ENCODE measurements around the gene PLXNB3. TPM values are rescaled to one million over a fixed set of nuclear protein-coding genes. Genes with fewer than 3 reads are reported as not detected.
"Not testable (repeated sequence)": the region's sequence is repeated elsewhere in the genome, so short reads cannot be mapped to it uniquely, and the experiment has no call there.

PLXNB3 gene
- total RNA-seq, 1 experiment from 2014 or later: 0.16 TPM

DNA sequence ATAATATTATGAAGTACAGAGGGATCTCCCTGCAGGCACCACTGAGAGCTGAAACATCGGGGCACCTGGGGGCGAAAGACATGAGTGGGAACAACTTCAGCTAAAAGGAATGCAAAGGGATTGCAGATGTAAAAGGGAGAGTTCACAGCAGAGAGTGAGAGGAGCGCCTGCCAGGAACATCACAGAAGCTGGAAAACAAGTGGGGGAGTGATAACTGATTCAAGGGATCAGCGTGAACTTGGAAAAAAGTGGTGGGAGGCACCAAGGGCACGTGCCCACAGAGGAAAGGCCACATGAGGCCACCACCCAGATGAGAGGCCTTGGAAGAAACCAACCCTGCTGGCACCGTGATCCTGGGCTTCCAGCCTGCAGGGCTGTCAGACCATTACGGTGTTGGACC, 15.0 kb upstream of the PLXNB3 start:
- H3K27me3 Mint-ChIP-seq (ENCODE audit: insufficient read depth, unreplicated experiment); POLR2A ChIA-PET; H3K27me3 ChIP-seq (replicated peaks; ENCODE audit: control insufficient read depth, insufficient read depth, low read length); DNase-seq; H3K9me3 Mint-ChIP-seq (ENCODE audit: unreplicated experiment); H3K4me1 ChIP-seq; CTCF ChIA-PET; intact Hi-C loops (cut with micrococcal nuclease; ENCODE audit: unreplicated experiment); H3K4me3 Mint-ChIP-seq (ENCODE audit: unreplicated experiment); H3K27ac Mint-ChIP-seq (ENCODE audit: unreplicated experiment); H3K4me1 Mint-ChIP-seq (ENCODE audit: low read depth, unreplicated experiment); H3K36me3 ChIP-seq (ENCODE audit: control insufficient read depth, insufficient read depth, low read length); H3K36me3 Mint-ChIP-seq (ENCODE audit: insufficient read depth, unreplicated experiment); BruUV-seq (replicated peaks); H3K4me3 ChIP-seq (ENCODE audit: low read depth, low read length); H3K9me3 ChIP-seq: not testable (repeated sequence)

DNA sequence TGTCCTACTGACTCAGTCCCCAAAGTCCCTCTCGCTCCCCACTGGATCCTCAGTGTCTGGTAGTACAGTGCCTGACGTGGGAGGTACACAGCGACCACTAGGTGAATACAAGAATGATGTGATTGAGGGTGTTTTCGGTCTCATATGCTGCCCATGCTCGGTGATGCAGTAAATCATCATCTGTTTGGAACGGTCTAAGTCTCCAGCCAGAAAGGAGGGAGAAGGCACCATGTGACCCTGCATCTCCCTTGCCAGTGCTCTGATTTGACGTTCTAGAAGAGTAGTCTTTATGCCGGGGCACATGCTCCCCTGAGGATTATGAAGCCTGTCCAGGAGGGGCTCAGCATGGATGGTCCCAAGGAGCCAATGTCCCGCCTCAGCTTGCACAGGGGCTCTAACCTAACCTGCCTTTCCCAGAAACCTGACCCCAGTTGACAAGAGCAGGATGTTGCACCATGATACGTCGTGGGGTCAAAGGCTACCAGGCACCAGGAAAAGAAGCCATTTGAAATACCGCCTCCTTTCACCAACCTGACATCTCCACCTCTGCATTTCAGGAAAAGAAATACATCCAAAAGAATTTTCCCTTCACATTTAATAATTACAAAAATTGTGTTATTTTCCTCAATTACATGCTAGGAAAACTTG, 13.8 kb upstream of the PLXNB3 start:
- DNase-seq: no peak
- CTCF ChIA-PET: no interaction called here
- BruUV-seq (replicated peaks): no TSS peak

DNA sequence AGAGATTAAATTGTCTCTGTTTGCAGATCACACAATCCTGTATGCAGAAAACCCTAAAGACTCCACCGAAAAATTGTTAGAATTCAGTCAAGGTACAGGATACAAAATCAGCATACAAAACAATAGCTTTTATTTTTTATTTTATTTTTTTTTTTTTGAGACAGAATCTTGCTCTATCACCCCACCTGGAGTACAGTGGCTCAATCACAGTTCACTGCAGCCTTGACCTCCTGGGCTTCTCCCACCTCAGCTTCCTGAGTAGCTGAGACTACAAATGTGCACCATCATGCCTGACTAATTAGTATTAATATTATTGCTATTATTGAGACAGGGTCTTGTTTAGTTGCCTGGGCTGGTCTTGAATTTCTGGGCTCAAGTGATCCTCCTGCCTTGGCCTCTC, 8.9 kb upstream of the PLXNB3 start:
- Histone ChIP-seq H3K4me3 (ENCODE audit: low read depth, low read length) (no peak overlapping the region), H3K4me1 (no peaks in the 10 kb centered on the region), H3K27me3 (replicated peaks; ENCODE audit: control insufficient read depth, insufficient read depth, low read length) (no peaks in the 10 kb centered on the region), H3K9me3 (no peaks in the 10 kb centered on the region), H3K36me3 (ENCODE audit: control insufficient read depth, insufficient read depth, low read length) (no peaks in the 10 kb centered on the region)
- TF ChIP-seq, protein P1, sequence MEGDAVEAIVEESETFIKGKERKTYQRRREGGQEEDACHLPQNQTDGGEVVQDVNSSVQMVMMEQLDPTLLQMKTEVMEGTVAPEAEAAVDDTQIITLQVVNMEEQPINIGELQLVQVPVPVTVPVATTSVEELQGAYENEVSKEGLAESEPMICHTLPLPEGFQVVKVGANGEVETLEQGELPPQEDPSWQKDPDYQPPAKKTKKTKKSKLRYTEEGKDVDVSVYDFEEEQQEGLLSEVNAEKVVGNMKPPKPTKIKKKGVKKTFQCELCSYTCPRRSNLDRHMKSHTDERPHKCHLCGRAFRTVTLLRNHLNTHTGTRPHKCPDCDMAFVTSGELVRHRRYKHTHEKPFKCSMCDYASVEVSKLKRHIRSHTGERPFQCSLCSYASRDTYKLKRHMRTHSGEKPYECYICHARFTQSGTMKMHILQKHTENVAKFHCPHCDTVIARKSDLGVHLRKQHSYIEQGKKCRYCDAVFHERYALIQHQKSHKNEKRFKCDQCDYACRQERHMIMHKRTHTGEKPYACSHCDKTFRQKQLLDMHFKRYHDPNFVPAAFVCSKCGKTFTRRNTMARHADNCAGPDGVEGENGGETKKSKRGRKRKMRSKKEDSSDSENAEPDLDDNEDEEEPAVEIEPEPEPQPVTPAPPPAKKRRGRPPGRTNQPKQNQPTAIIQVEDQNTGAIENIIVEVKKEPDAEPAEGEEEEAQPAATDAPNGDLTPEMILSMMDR (IDR thresholded peaks at IDR 0.05; ENCODE audit: insufficient read depth in 1 of 2, low read depth in 1 of 2, low read length in 1 of 2, severe bottlenecking in 1 of 2, unreplicated experiment in 1 of 2): peak in 1 of 2 experiments; percentile 7
- Mint-ChIP-seq H3K4me3 (ENCODE audit: unreplicated experiment) (no peak overlapping the region), H3K4me1 (ENCODE audit: low read depth, unreplicated experiment) (peaks cover 6% of the 10 kb centered on the region), H3K9me3 (ENCODE audit: unreplicated experiment) (no peaks in the 10 kb centered on the region), H3K27ac (ENCODE audit: unreplicated experiment) (no peak overlapping the region), H3K36me3 (ENCODE audit: insufficient read depth, unreplicated experiment) (no peaks in the 10 kb centered on the region), H3K27me3 (ENCODE audit: insufficient read depth, unreplicated experiment) (no peaks in the 10 kb centered on the region)
- ChIA-PET POLR2A (no interaction called here), CTCF (no interaction called here)
- no TSS peak for BruUV-seq (replicated peaks)
- DNase-seq: no peak
- intact Hi-C loops (cut with micrococcal nuclease; ENCODE audit: unreplicated experiment): no loop called here

More for the DNA sequence above, 13.8 kb upstream of the PLXNB3 start:
- no peaks in the 10 kb centered on the region for H3K36me3 Mint-ChIP-seq (ENCODE audit: insufficient read depth, unreplicated experiment)
- TF ChIP-seq, protein P1 (IDR thresholded peaks at IDR 0.05; ENCODE audit: insufficient read depth in 1 of 2, low read depth in 1 of 2, low read length in 1 of 2, severe bottlenecking in 1 of 2, unreplicated experiment in 1 of 2): no peak
- no peaks in the 10 kb centered on the region for H3K36me3 ChIP-seq (ENCODE audit: control insufficient read depth, insufficient read depth, low read length)
- H3K4me3 Mint-ChIP-seq (ENCODE audit: unreplicated experiment): no peak overlapping the region
- H3K27me3 ChIP-seq (replicated peaks; ENCODE audit: control insufficient read depth, insufficient read depth, low read length): no peaks in the 10 kb centered on the region
- POLR2A ChIA-PET: no interaction called here
- H3K27me3 Mint-ChIP-seq (ENCODE audit: insufficient read depth, unreplicated experiment): peaks cover 3% of the 10 kb centered on the region
- H3K4me1 ChIP-seq: no peaks in the 10 kb centered on the region
- no peaks in the 10 kb centered on the region for H3K9me3 ChIP-seq
- H3K27ac Mint-ChIP-seq (ENCODE audit: unreplicated experiment): no peak overlapping the region
- H3K4me3 ChIP-seq (ENCODE audit: low read depth, low read length): no peak overlapping the region
- H3K4me1 Mint-ChIP-seq (ENCODE audit: low read depth, unreplicated experiment): peaks cover 6% of the 10 kb centered on the region
- H3K9me3 Mint-ChIP-seq (ENCODE audit: unreplicated experiment): no peaks in the 10 kb centered on the region
- intact Hi-C loops (cut with micrococcal nuclease; ENCODE audit: unreplicated experiment): no loop called here
